Activated T-cell treated with anti-CD3 and anti-CD28 coated beads for 1 hour (primary cell): ENCODE data around the gene ADAD2.

Experiments
- DNase-seq: peaks from one replicate; pipeline ENCODE4 v3.0.0-alpha.2; 2020; ENCODE audit warnings: low read depth

ADAD2 gene

GRCh38 chr16:84224554-84224953 lies 33.6 kb downstream of the ADAD2 start:
- no peak for DNase-seq

- no peak for DNase-seq
Observed at GRCh38 chr16:84225126-84225525, 34.2 kb downstream of the ADAD2 start.

GRCh38 chr16:84225571-84225970 lies 34.6 kb downstream of the ADAD2 start:
- DNase-seq = no peak

- DNase-seq = no peak
Observed at GRCh38 chr16:84226026-84226425, 35.1 kb downstream of the ADAD2 start.

GRCh38 chr16:84227548-84227947 lies 36.6 kb downstream of the ADAD2 start:
- DNase-seq = no peak

- no peak for DNase-seq
Observed at GRCh38 chr16:84228256-84228838, 37.4 kb downstream of the ADAD2 start.

- DNase-seq = no peak
Observed at GRCh38 chr16:84229471-84229870, 38.5 kb downstream of the ADAD2 start.

DNA sequence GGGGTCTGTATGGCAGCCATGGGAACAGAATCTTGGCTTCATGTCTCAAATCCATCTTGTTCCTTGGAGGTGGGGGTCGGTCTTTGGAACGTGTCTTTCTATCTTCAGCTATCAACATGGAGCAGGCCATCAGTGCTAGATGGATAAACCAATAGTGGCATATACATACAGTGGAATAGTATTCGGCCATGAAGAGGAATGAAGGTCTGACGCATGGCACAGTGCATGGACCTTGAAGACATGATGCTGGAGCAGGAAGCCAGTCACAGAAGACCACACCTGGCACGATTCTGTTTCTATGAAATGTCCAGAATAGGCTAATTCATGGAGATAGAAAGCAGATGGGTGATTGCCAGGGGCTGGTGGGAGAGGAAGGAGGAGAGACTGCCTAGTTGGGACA lies 41.1 kb downstream of the ADAD2 start:
- DNase-seq = no peak

- DNase-seq = no peak
Observed at GRCh38 chr16:84232969-84233368, 42.0 kb downstream of the ADAD2 start.

DNA sequence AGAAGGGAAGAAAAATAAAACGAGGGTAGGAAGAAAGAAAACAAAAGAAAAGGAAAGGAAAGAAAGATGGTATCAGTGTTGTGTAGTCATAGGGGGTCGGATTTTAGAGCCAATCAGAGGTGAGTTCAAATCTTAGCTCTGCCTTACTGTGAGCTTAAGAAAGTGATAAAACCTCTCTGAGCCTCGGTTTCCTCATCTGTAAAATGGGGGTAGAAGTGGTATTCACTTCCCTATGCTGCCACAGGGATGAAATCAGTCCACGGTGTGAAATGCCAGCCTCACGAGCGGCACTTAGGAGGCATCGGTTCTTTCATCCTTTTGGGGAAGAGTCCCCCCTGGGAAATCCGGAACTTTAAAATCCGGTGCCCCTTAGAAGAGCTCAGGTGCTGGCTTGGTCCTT lies 42.8 kb downstream of the ADAD2 start:
- DNase-seq = no peak

DNA sequence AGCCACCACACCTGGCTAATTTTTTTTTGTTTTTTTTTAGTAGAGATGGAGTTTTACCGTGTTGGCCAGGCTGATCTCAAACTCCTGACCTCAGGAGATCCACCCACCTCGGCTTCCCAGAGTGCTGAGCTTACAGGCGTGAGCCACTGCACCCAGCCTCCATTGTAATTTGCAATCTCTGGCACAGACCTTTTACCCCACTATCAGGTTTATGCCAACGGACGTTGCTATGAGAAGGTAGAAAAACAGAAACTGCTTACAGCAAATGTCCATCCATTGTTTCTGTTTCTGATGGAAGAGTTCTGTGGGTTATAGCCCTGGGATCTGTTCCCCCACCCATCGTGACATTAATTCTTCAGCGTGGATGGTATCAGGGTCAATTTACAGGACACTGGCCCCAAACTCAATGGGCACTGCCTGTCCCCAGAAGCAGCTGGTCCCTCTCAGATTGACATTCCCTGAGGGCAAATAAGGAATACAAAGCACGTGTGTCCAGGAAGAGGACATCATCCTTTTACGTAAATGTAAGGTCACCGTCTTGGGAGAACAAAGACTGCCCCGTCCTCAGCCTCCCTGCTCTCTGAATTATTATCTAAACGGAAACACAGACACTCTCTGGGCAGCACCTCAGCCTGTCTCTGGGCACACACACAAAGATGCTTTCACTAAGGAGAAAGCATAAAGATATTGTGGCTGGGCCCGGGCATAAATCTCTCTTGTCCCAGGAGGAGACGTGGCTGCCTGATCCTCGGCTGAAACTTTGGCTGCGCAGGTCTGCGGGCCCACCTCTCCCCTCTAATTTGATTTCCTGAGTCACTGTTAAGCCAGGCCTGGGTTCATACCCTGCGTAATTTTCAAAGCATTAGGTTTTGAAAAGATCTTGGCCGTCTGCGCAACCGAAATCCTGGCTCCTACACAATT lies 43.6 kb downstream of the ADAD2 start:
- no peak for DNase-seq

- no peak for DNase-seq
Observed at GRCh38 chr16:84236671-84237070, 45.7 kb downstream of the ADAD2 start.

DNA sequence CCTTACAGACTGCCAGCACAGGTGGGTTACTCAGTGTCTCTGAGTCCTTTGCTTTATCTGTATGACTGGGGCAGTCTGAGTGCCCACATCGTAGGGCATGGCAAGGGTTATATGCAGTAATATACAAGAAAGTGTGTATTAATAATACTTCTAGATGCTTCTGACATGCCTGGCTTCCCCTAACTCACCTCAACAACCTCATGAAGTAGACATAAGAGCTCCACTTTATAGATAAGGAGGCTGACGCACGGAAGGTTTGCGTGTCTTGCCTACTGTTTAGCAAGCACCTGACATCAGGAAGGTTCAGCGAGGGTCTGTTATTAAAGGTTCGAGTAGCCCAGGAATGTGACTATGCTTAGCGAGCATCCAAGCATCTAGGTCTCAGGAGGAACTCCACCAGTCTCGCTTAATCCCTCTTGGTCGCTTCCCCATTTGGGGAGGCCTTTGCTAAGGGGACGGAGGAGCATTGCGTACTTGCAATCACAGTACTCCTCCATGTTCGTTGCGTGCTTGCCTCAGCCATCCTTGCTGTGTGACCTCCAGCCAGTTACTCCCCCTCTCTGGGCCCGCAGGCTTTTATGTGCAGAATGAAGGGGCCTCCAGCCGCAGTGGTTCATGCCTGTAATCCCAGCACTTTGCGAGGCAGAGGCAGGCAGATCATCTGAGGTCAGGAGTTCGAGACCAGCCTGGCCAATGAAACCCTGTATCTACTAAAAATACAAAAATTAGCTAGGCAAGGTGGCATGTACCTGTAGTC lies 47.2 kb downstream of the ADAD2 start:
- DNase-seq = no peak

DNA sequence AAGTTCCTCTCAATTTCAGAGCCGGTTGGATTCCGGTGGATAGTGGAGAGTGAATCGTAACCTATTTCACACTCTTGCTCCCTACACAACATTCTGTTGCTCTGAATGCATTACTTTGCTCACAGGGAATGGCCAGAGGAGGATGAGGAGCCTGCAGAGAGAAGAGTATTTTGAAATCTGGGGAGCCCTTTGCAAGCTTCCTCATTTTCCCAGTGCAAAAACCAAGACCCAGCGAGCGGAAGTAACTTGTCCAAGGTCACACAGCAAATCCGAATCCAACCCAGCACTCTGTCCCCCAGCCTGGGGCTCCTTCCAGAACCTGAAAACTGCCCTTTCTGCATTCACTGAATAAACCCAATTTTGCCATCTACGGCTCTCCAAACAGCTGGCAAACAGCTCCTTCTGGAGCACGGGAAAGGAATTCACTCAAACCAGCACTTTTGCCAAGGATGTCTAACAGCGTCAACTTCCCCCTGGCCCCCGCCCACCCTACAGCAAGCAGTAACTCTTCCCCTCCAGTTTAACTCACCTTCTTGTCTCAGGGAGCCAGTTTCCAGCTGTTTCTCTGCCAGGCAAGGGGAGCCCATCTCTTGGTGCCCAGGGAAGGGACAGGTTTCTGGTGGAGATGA lies 48.3 kb downstream of the ADAD2 start:
- no peak for DNase-seq

- no peak for DNase-seq
Observed at GRCh38 chr16:84239909-84240308, 49.0 kb downstream of the ADAD2 start, which contains the start of gene KCNG4. TSS of gene KCNG4 (minus strand) at chr16:84240012. CDS start at chr16:84237485, 2,527 bp downstream.

- DNase-seq = no peak
Observed at GRCh38 chr16:84240455-84240854, 49.5 kb downstream of the ADAD2 start.

DNA sequence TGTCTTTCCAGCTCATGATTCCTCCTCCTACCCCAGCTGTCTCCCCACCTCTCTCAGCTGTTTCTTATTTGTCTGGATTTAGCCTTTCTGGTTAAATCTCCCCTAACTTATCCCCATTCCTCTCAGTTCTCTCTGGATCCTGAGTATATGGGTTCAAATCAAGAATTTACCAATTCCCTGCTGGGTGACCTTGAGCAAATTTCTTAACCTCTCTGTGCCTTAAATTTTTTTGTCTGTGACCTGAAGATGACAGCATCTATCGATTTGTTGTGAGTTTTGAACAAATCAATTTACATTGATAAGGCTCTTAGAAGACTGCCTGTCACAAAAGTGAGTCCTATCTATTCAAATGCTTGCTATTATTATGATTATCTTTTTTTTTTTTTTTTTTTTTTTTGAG lies 50.8 kb downstream of the ADAD2 start:
- DNase-seq = no peak

DNA sequence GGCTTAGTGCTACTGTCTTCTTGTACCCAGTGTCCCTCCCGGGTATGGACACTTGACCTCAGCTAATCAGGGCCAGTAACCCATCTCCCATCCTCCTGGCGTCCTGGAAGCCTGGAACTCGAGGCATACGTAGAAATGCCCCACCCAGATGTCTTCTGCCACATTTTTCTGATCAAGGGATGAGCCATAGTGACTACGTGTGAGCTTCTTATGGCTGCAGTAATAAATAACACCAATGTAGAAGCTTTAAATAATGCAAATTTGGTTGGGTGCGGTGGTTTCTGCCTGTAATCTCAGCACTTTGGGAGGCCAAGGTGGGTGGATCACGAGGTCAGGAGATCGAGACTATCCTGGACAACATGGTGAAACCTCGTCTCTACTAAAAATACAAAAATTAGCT lies 51.9 kb downstream of the ADAD2 start:
- no peak for DNase-seq

DNA sequence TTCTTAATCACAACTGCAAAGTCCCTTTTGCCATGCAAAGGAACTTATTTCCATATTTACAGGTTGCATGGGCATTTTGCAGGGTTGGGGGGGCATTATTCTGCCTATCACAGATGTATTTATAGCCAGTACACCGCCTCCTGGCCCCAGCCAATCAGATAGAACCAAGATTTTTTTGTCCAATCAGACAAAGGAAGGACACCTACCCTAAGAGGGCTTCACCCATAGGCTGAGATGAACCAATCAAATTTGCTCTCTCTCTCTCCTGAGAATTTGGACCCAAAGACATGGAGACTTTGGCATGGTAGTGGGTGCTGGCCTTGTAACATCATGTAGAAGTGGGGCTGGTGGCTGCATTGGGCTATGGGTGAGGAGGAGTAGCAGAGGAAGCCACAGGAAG lies 52.8 kb downstream of the ADAD2 start:
- DNase-seq = no peak

- DNase-seq = no peak
Observed at GRCh38 chr16:84244728-84245127, 53.8 kb downstream of the ADAD2 start.

DNA sequence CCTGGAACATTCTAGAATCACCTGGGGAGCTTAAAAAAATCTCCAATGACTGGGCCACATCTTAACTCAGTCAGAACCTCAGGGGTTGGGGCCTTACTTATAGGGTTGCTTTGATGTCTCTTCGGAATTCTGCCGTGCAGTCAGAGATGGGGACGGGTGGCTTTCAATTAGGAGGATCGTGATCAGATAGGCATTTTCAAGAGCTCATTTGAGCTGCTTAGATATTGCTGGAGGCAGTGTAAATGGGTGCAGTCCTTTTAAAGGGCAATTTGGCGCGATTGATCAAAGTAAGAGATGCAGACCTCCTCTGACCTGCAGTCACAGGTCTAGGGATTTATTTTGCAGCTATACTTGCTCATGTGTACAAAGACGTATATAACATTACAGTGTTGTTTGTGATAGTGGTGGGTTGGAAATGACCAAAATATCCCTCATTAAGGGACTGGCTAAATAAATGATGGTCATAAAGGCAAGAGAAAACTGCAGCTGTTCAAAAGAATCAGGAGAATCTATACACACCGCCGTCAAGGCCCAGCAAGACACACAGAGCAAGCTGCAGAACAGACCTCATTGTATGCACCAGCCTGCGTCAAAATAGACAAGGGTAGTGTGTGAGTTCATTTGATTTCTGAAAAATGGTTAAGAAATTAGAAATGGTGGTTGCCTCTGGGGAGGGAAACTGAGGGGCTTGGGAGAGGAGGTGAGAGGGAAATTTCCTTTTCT lies 55.2 kb downstream of the ADAD2 start:
- no peak for DNase-seq

DNA sequence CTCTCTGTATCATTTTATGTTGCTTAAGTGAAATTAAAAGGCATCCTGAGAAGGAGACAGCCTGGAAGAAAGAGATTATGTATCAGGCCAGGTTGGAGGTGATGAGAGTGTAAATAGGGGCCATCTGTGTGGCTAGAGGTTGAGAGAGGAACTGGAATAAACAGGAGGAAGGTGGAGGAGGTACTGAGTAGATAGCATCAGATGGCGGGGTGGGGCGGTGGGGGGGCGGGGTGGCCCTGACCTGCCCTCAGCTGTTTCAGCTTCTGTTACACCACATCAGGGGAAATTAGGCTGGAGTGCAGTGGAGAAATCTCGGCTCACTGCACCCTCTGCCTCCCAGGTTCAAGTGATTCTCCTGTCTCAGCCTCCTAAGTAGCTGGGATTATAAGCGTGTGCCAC lies 55.7 kb downstream of the ADAD2 start:
- DNase-seq = no peak
